Head of caudate nucleus (tissue), 42 donors: ENCODE measurements around the gene DOCK3.
"Not testable (repeated sequence)": the region's sequence is repeated elsewhere in the genome, so short reads cannot be mapped to it uniquely, and the experiment has no call there.

Experiments
- DNase-seq, 42 donors: peaks; one replicate each; pipeline versions ENCODE4 v3.0.0 to v3.0.0-alpha.2; 2020 to 2021; ENCODE audit warnings: mixed read lengths in 7 of 42
- intact Hi-C: fragments of 100-400 bp; cut with DNase I; formaldehyde crosslinking; loops from one replicate; pipeline ENCODE4 v1.15.0; 2022

The DOCK3 gene

DNA sequence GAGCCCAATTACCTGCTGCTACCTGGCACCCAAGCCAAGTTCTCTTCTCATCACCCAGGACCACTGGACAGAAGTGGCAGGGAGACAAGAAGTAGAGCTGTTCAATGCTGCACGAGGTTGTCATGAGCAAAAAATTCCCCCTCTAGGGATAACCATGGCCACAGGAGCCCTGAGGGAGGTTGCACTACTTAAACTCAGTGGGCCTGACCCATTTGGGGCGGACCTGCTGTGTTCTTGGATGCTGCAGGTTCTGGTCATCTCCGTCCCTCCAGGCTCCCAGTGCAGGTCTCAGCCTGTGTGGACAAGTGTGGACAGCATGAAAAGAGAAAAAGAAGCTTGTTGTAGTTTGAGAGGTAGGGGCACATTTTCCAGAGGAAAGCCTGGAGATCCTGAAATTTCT, 684.3 kb downstream of the DOCK3 start:
- no peak for DNase-seq

DNA sequence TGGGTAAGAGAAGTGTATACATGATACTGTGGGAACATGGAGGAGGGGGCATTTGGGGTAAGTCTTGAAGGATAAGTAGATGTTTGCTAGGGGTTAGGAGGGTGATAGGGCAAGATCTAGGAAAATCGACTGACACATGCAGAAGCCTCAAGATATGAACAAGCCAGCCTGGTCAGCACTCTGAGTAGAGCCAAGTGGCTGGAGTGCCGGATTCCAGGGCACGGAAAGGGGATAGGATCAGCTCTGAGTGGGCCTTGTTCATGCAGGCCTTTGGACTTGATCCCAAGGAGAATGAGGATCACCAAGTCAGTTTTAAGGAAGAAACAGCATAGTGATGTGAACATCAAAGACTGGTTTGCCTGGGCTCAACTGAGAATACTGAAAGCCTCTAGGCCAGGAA, 686.1 kb downstream of the DOCK3 start:
- DNase-seq: no peak
- intact Hi-C loops: no loop called here

More for the DNA sequence above, 684.3 kb downstream of the DOCK3 start:
- intact Hi-C loops: no loop called here

DNA sequence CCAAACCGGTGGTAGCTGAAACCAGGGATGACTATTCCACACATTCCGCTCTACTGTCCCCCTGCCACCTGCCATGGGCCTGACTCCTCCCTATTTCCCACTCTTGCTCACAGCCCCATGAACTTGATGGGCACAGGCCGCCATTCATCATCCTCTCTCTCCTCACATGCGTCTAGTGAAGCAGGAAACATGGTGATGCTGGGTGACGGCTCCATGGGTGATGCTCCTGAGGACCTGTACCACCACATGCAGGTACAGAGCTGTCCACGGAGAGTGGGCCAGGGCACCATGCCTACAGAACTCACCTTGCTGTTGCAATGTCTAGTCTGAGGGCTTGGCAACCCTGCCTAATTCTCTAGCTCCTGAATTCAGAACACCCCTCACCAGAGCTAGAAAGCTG, 687.0 kb downstream of the DOCK3 start:
- DNase-seq: no peak
- intact Hi-C loops: no loop called here

DNA sequence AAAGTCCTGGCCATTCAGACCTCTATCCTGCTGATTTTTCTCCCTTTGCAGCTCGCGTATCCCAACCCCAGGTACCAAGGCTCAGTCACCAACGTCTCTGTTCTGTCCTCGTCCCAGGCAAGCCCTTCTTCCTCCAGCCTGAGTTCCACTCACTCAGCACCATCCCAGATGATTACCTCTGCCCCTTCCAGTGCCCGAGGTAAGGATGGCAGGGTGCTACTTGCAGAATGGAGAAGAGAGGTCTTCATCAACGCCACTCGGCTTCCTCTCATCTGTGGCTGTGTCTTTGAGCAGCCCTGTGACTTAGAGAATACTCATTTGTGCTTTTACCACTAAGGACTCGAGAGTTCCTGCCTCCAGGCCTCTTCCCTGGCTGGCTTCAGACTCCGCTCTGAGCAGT, 687.7 kb downstream of the DOCK3 start:
- peak in 1 of 42 donors; percentile 1 for DNase-seq
- intact Hi-C loops: no loop called here

DNA sequence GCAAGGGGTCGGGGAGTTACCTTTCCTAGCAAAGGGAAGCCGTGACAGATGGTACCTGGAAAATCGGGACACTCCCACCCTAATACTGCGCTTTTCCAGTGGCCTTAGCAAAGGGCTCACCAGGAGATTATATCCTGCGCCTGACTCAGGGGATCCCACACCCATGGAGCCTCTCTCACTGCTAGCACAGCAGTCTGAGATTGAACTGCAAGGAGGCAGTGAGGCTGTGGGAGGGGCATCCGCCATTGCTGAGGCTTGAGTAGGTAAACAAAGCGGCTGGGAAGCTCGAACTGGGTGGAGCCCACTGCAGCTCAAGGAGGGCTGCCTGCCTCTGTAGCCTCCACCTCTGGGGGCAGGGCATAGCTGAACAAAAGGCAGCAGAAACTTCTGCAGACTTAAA, 693.5 kb downstream of the DOCK3 start:
- intact Hi-C loops: not testable (repeated sequence)
- peak in 4 of 42 donors; percentile 1 to 7 (median 2) for DNase-seq

DNA sequence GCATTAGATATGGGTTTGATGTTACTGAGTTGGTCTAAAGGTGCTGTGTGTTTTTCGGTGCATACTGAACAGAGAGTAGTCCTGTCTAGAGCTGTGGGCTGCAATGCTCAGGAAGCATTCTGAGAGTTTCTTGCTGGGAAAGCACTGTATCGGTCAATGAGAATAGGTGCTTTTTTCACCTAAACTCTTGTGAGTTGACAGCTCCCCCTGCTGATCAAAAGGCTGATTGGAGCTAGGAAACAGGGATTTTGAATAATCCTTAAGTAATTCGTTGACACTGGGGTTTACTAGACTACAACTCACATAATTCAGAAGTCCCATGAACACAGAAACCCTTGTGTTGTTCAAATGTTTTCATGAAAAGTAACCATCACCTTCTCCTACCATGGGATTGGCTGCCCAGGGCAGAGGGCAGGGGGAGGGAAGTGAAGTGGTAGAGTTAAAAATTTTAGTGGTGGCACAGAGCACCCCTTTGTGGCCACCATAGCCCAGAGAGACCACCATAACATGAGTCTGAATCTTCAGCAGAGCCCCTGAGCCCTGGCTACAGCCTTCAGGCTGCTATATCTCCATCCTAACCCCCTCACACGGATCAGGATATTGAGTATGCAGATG, 697.3 kb downstream of the DOCK3 start:
- intact Hi-C loops: no loop called here

DNA sequence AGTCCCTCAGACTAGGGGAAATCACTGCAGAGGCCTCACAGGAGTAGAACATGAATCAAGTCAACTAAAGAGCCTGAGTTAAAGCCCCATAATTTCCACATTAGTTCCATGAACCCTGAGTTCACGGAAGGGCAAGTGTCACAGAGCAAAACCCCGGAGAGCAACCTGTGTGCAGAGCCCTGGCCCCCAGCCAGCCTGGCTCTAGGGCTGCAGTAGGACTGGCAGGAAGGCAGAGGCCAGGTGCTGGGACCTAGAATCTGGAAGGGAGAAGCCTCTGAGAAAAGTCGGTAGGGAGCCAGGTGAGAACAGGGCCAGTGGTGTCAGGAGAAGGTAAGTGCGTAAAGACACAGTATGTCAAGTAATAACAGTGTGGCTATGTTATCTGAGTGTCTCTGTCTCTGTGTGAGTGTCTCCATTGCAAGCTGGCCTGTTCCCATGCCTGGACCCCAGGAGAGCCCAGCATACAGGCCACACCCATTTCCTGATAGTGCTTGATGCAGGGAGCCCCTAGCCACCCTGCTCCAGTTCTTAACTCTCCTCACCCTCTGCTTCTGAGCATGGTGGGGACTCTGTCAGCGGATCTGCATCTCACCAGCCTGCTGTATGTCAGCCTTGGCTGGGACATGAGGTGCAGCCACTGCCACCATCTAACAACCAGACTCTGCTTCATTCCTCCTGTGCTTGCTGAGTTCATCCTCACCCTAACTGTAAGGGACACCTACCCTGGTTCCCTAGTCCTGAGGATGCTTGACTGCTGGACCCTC, 699.1 kb downstream of the DOCK3 start:
- intact Hi-C loops: no loop called here

More for the DNA sequence above, 697.3 kb downstream of the DOCK3 start:
- peak in 30 of 42 donors; percentile 32 to 83 (median 65) for DNase-seq

DNA sequence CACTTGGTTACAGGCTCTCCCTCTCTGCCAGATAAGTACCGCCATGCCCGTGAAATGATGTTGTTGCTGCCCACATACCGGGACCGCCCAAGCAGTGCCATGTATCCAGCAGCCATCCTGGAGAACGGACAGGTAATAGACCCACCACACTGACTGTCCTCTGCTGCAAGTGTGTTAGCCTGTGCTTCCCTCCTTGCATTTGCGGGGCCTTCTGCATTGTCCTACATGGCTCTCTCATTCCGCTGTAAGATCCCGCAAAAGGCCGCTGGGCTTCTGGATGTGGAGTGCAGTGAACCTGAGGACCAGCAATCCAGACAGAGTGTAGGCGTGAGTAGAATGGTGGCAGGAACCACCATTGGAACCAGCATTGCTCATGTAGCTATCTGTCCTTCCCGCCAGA, 699.7 kb downstream of the DOCK3 start:
- intact Hi-C loops: no loop called here
- DNase-seq: peak in 2 of 42 donors; percentile 18 to 24

More for the DNA sequence above, 699.1 kb downstream of the DOCK3 start:
- DNase-seq: peak in 2 of 42 donors; percentile 8 to 15

DNA sequence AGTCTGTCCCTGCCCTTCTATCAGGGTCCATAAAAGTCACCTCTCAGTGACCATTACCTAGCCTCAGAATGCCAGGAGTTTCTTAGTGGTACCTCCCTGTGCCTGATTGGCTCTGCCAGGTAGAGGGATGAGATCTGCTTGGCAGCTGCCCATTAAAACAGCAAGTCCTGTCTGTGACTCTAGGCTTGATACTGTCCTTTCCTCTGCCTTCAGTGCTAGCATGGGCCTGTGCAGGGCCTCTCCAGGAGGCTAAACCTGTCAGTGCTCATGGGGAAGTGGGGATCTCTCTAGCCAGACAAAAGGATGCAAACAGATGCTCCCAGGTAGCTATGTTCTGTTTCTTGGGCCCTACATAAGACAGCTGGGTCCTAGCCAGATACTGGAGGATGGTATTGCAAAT, 700.4 kb downstream of the DOCK3 start:
- intact Hi-C loops: no loop called here
- peak in 2 of 42 donors; percentile 2 to 11 for DNase-seq

DNA sequence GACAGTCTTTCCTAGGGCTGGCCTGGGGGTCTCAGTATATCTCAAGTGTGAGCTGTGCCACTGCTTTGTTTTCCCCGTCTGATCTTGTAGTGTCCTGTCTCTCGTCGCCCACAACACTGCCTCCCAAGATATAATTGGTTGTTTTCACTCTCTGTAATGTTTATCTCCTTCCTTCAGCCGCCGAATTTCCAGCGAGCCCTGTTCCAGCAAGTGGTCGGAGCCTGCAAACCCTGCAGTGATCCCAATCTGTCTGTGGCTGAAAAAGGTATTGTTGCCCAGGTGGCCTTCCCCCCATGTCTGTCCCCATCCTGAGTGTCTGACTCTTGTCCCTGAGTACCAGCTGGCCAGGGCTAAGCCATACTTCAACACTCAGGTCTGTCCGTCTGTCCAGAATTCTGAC, 700.8 kb downstream of the DOCK3 start:
- intact Hi-C loops: no loop called here
- peak in 2 of 42 donors; percentile 8 to 12 for DNase-seq

DNA sequence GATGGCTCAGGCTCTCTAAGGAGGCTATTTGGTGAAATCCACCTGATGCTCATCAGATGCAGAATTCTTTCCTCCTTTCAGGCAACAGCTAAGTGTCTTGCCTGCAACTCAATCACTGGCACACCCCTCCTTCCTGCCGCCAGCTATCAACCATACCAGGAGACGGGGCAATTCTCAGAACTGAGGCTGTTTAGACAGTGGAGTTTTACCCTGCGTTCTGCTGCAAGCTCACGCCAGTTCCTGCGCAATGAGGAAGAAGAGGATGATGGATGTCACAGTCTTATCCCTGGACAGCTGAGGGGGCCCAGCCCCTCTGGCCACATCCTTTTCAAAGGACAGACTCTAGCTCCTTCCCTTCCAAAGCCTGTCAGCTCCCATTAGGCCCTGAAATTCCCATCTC, 703.3 kb downstream of the DOCK3 start:
- peak in 1 of 42 donors; percentile 6 for DNase-seq
- intact Hi-C loops: no loop called here

DNA sequence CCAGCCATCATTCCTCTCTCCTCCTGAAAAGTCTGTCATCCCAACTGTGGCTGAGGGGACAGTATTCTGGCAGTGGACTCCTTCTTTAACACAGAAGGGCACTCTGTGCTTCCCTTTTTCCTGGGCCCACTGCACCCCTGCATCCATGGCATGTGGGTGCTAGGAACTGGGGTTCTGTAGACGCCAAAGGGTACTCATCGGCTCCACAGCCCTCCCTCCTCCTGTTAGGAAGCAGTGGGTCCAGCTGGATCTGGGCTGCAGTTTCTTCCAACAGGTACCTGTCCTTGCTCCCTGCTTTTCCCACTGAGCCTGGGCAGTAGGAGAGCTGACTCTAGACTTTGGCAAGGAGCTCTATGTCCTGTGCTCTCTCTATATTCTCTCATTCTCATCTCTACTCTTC, 704.0 kb downstream of the DOCK3 start:
- peak in 1 of 42 donors; percentile 6 for DNase-seq
- intact Hi-C loops: no loop called here

DNA sequence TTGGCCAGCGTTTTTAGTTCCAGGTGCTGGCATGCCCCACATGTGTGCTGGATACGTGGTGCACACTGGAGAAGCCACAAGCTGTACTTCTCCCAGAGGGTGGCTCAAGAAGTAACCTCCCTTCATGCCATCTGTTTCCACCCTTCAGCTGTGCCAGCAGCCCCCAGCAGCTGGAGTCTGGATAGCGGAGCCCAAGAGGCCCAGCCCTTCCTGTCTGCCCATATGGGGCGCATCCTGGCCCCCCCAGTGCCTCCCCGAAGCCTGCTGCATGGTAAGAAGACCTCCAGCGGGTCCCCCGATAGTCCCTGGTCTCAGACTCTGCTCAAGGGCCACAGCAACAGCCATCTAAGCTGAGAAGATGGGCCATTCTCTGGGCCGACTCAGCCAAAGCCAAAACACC, 704.6 kb downstream of the DOCK3 start:
- DNase-seq: peak in 2 of 42 donors; percentile 1 to 14
- intact Hi-C loops: no loop called here

DNA sequence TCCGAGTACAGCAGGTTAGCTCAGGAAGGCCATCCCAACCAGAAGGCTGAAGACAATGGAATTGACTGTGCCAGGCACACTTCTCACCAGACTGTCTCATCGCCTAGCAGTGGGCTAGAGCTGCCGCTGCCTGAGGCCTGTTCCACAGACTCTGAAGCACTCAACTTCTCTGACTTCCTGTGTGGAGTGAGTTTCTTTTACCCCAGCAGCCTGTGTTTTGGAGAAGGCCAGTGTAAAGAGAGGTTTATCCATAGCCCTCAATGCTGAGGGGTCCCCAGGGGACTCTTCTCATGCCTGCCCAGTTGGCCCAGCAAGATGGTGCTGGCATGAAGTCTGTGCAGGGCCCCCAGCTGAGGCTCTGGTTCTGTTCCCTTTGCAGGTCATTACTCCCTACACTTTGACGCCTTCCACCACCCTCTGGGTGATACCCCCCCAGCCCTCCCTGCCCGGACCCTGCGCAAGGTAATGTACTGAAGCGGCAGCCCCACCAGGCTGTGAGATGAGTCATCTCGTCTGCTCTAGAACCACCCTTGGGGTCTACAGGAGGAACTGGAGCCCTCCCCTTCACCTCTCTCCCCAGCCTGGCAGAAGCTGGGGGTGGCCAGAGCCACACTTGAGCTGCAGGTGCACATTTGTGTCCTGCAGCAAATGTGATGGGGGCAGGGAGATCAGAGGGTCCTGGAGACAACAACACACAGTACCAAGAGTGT, 705.2 kb downstream of the DOCK3 start:
- intact Hi-C loops: loop anchor here (5.0 to 10.0 kb wide), 2 partner anchors 705 to 813 kb away; partner anchors contain the start of genes C3orf18, DOCK3 and HEMK1
- peak in 4 of 42 donors; percentile 3 to 12 (median 7) for DNase-seq

DNA sequence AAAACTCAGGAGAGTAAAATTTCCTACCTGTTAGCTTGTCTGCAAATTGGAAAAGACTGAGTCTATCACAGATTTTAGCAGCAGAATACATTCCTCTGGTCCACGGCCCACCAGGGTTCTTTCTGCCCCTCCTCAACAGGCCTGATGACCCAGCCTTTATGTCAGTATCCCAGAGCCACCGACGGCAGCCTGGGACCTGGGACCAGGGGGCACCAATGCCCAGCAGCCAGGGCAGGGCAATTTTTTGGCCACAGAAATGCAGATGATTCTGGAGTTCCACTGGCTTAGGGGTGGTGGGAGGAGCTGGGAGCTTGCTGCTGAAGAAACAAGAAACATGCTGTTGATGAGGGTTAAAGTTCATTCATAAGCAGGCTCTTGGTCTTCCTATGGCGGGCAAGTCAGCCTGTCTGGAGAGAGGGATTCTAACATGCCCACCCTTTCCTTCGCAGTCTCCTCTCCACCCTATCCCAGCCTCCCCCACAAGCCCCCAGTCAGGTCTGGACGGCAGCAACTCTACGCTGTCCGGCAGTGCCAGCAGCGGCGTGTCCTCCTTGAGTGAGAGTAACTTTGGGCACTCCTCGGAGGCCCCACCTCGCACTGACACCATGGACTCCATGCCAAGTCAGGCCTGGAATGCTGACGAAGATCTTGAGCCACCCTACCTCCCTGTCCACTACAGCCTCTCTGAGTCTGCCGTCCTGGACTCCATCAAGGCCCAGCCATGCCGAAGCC, 706.0 kb downstream of the DOCK3 start:
- intact Hi-C loops: loop anchor here (5.0 to 10.0 kb wide), 2 partner anchors 706 to 813 kb away; partner anchors contain the start of genes C3orf18, DOCK3 and HEMK1
- DNase-seq: peak in 1 of 42 donors; percentile 9

DNA sequence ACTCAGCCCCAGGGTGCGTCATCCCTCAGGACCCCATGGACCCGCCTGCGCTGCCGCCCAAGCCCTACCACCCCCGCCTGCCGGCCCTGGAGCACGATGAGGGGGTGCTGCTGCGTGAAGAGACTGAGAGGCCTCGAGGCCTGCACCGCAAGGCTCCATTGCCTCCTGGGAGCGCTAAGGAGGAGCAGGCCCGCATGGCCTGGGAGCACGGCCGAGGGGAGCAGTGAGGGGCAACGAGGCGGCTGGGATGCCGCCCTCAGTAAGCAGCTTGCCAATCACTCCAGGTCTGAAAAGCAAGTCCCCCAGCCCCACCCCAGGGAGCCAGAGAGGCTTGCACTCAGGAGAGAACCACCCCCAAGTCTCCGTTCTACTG, 706.6 kb downstream of the DOCK3 start:
- intact Hi-C loops: loop anchor here (5.0 to 10.0 kb wide), 2 partner anchors 707 to 814 kb away; partner anchors contain the start of genes C3orf18, DOCK3 and HEMK1

DNA sequence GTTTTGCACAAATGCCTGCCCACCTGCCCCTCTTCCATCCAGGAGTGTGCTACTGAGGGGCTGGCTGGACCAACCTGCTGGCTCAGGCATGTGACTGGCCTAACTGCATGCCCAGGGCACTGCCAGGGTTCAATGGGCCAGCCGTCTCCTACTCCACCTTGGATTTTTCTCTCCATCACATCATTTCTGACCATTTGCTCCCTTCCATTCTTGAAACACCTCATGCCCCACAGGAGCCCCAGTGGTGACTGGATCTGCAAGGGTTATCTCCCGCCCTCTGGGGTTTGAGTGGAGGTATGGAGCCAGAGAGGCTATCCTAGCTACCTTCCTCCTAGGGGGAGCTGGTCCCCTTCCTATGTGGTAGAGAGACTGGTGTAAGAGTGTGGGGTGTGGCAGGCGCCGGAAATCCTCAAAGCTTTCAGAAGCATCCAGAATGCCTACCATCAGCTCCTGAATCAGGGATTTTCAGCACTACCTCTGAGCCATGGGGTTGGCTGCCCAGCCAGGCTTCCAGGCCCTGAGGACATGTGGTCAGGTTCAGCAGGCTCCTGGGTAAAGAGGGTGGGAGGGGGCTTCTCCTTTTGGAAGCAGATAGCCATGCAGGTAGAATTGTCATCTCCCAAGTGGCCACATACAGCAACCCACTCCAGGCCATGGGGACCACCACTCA, 707.5 kb downstream of the DOCK3 start:
- intact Hi-C loops: loop anchor here (5.0 to 10.0 kb wide), 2 partner anchors 707 to 815 kb away; partner anchors contain the start of genes C3orf18, DOCK3 and HEMK1
- peak in 1 of 42 donors; percentile 12 for DNase-seq

More for the DNA sequence above, 706.6 kb downstream of the DOCK3 start:
- DNase-seq: peak in 1 of 42 donors; percentile 25

DNA sequence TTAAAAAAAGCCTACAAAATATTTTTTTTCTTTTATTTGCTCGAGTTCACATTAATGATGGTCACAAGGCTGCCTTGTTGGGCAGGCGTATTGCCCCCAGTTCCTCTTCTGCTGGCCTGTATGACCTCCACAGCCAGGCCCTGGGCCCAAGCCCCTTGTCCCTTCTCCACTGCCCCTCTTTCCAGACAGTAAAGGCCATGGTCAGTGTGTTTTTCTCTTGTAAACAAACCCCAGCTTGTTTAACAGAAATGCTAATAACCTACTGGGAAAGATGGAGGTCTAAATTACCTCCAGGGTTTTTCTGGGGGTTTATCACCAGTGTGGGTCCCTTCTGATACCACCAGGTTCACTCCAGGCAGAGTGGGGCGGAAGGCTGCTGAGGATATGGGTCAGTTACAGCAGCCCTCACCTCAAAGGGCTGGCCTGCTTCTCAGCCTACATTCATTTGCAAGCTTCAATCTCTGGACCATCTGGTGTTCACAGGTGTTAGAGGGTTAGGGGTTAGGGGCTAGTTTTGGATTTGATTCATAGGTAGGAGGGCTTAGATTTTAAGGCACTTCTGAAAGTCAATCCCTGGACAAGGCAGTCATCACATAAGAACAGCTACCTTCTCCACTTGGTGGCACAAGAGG, 708.3 kb downstream of the DOCK3 start:
- peak in 1 of 42 donors; percentile 15 for DNase-seq
- intact Hi-C loops: loop anchor here (5.0 to 10.0 kb wide), 2 partner anchors 708 to 816 kb away; partner anchors contain the start of genes C3orf18, DOCK3 and HEMK1
